HG03135 (cell line): ENCODE measurements around the gene CDC42EP1.
A peak's percentile ranks its signal among the peaks of the same experiment; 100 is the strongest.
"Not testable (repeated sequence)": the region's sequence is repeated elsewhere in the genome, so short reads cannot be mapped to it uniquely, and the experiment has no call there.

Experiments used
- ATAC-seq: cut with Tn5 transposase; IDR thresholded peaks from one replicate; pipeline ENCODE4 v1.9.1; 2021; ENCODE audit warnings: mild to moderate bottlenecking, moderate library complexity; ENCODE audit not compliant: unreplicated experiment

Gene CDC42EP1

DNA sequence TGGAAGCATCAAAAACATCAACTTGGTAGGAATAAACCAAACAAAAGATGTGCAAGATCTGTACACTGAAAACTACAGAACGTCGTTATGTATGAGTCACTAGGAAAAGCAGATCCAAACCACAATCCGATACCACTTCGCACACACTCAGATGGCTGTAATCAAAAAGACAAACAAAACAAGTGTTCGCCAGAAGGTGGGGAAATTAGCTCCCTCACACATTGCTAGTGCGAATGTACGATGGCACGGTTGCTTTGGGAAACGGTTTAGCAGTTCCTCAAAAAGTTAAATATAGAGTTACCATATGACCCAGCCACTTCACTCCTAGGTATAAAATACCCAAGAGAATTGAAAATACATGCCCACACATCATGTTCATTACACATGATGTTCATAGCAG, 26.3 kb upstream of the CDC42EP1 start:
- ATAC-seq, result no peak

DNA sequence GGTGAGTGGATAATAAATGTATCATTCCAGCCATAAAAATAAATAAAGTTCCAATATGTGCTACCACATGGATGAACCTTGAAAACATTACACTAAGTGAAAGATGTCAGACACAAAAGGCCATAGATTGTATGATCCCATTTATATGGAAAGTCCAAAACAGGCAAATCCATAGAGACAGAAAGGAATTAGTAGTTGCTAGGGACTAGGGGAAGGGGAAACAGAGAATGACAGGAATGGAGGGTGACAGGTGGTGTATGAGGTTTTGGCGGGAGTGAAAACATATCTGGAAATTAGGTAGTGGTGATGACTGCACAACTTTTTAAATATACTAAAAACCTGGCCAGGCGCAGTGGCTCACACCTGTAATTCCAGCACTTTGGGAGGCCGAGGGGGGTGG, 25.8 kb upstream of the CDC42EP1 start:
- ATAC-seq, result no peak

DNA sequence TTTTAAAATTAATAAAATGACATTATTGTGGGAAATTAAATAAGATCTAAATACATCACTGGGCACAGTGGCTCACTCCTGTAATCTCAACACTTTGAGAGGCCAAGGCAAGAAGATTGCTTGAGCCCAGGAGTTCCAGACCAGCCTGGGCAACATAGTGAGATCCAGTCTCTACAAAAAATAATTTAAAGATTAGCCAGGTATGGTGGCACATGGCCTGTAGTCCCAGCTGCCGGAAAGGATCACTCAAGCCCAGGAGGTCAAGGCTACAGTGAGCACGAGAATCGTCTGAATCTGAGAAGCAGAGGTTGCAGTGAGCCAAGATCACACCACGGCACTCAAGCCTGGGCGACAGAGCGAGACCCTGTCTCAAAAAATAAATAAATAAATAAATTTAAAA, 25.1 kb upstream of the CDC42EP1 start:
- no peak for ATAC-seq

GRCh38 chr22:37538590-37539357, 21.5 kb upstream of the CDC42EP1 start:
- peak; percentile 64 for ATAC-seq

DNA sequence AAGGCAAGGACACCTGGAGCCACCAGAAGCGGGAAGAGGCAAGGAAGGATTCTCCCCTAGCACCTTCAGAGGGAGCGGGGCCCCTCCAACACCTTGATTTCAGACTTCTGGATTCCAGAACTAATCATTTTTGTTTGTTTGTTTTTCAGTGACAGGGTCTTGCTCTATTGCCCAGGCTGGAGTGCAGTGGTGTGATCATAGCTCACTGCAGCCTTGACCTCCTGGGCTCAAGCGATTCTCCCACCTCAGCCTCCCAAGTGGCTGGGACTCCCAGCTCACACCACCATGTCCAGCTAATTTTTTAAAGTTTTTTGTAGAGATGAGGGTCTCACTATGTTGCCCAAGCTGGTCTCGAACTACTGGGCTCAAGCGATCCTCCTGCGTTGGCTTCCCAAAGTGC, 20.5 kb upstream of the CDC42EP1 start:
- not testable (repeated sequence) for ATAC-seq

DNA sequence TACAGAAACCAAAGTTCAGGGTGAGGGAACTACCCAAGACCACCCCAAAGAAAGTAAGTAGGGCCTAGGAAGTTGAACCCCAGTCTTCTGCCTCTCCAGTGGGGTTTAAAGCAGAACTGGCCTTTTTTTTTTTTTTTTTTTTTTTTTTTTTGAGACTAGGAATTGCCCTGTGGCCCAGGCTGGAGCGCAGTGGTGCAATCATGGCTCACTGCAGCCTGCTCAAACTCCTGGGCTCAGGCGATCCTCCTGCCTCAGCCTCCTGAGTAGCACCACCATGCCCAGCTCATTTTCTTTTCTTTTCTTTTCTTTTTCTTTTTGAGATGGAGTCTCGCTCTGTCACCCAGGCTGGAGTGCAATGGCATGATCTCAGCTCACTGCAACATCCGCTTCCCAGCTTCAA, 17.9 kb upstream of the CDC42EP1 start:
- ATAC-seq, result not testable (repeated sequence)

GRCh38 chr22:37542959-37543358, 17.3 kb upstream of the CDC42EP1 start:
- no peak for ATAC-seq

DNA sequence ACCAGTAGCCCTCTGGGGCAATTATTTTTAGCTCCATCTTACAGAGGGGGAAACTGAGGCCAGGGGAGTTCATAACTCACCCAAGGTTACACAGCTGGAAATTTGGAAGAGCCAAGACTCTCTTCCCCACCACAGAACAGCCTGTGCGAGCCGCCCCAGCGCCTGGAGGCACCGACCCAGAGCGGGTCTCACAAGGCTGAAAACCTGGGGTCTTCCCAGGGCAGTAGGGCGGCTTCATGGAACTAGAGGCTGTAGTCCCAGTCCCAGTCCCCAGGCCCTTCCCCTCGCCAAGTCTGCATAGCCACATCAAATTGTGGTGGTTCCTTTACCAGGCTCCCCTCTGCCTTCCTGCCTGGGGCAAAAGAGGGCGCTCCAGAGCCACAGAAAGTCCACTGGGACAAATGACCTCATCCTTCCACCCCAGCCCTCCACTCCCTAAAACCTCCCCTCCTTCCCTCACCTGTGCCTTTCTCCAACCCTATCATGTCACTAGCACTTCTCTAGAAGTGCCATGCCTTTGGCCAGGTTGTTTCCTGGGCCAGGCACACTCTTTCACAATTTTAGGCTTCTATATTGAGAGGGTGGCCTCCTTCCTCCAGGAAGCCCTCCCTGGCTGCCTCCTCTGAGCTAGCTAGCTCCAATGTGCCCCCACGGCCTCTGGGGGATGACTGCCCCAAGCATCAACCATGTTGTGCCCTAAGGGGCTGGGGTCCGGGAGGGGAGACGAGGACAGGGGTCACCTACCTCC, 15.2 kb upstream of the CDC42EP1 start:
- no peak for ATAC-seq

GRCh38 chr22:37545703-37546436, 14.4 kb upstream of the CDC42EP1 start:
- ATAC-seq, result no peak

- no peak for ATAC-seq
Measured at GRCh38 chr22:37546437-37547250, 13.6 kb upstream of the CDC42EP1 start.

GRCh38 chr22:37547251-37547741, 13.0 kb upstream of the CDC42EP1 start:
- no peak for ATAC-seq

- ATAC-seq, result no peak
Measured at GRCh38 chr22:37549704-37550059, 10.6 kb upstream of the CDC42EP1 start.

DNA sequence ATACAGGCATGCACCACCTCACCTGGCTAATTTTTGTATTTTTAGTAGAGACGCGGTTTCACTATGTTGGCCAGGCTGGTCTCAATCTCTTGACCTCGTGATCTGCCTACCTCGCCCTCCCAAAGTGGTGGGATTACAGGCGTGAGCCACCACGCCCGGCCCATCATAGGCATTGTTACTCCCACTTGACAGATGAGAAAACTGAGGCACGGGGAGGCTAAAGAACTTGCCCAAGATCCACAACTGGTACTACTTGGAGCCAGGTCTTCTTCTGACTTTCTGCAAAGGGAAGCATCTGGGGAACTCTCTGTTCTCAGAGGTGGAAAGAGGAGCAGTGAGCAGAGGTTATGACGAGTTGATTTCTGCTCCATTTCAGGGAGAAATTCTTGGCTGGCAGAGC, 9.4 kb upstream of the CDC42EP1 start:
- ATAC-seq, result not testable (repeated sequence)

DNA sequence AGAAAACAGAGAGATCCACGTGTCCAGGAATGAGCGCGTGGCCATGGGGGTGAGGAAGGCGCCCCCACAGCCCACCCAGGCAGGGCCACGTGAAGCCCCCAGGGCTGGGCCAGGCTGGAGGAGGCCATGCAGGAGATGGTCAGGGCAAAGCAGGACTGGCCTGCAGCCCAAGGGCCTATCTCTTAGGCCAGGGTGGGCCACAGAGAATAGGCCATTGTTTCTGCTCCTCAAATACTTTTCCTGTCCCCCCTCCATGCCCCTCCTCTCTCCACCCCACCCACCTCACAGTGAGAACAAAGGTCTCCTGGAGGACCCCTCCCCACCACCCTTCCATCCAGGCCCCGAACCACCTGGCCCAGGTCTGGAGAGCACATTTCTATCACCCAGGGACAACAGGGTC, 8.3 kb upstream of the CDC42EP1 start:
- ATAC-seq, result no peak

DNA sequence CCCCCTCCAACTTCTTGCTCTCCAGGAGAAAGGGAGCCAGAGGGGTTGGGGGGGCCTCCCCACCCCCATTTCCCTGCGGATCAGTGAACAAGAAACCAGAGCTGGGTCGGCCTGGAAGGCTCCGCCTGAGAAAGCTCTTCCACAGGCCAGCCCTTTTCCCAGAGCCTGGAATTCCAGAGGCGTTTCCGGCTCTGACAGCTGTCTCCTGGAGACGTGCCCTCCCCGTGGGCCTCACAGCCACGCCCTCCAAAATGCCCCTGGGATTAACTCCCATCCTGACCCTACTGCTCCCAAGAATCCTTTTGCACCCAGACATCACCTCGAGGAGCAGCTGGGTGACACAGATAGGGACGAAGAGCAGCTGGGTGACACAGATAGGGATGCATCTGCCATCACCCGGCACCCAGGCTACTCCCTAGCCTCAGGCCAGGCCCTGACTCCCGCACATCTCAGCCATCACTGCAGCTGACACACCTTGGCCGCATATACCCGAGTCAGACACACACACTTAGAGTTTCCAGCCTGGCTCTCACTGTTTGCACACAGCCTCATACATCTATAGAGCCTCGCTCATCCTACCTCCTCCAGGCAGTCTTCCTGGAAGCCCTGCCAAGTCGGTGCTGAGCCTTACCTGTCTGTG, 7.6 kb upstream of the CDC42EP1 start:
- no peak for ATAC-seq

- no peak for ATAC-seq
Measured at GRCh38 chr22:37553725-37554124, 6.6 kb upstream of the CDC42EP1 start.

- ATAC-seq, result no peak
Measured at GRCh38 chr22:37555029-37555428, 5.3 kb upstream of the CDC42EP1 start.

- no peak for ATAC-seq
Measured at GRCh38 chr22:37556710-37557109, 3.6 kb upstream of the CDC42EP1 start.

DNA sequence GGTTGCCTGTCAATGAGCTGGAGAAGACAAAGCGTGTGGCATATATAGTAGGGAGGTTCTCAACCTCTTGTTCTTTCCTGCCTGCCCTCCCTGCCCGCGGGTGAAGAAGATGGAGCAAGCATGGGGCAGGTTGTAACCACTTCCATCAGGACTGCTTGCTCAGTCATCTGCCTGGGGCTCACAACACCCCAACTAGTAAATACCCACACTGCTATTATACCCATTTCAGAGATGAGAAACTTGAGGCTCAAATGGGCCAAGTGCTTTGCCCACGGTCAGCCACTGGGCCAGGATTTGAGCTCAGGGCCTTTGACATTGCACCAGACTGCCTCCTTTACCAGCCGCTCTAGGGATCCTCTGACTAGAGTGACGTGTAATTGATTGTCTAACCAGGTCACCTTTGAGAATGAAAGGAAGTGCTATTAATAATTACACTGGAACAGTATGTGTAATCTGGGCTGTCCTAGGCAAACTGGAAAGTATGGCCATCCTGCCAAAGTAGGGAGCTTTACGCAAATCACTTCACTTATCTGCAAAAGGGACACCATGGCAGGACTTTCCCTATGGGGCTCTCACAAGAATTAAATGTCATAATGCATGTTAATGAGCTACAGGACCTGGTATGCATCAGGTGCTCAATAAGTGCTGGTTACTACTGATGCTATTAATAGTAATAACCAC, 2.8 kb upstream of the CDC42EP1 start:
- ATAC-seq, result no peak

- ATAC-seq, result no peak
Measured at GRCh38 chr22:37558815-37559214, 1.5 kb upstream of the CDC42EP1 start.
